Lower leg skin (tissue), 3 donors: ENCODE measurements around the gene CTRB1.

ENCODE experiments used
- CTCF ChIP-seq, 3 donors: fragments of 450-650 bp; IDR thresholded peaks; one replicate each; pipeline ENCODE4 v1.5.1; 2016; ENCODE audit warnings: antibody characterized with exemption in 3 of 3, mild to moderate bottlenecking in 3 of 3, moderate library complexity in 2 of 3
- POLR2A ChIP-seq, 2 donors: fragments of 450-650 bp; IDR thresholded peaks; one replicate each; pipeline ENCODE4 v1.6.1; 2016 to 2017; ENCODE audit warnings: antibody characterized with exemption in 2 of 2, mild to moderate bottlenecking in 1 of 2, moderate library complexity in 1 of 2

GRCh38 chr16:75262104-75262799, 43.5 kb downstream of the CTRB1 start:
- TF ChIP-seq CTCF (IDR thresholded peaks at IDR 0.05) (no peak), POLR2A (IDR thresholded peaks at IDR 0.05) (no peak)
